Fibroblast of lung (primary cell): ENCODE results near the gene PRR19. TPM values are rescaled to one million over a fixed set of nuclear protein-coding genes. Genes with fewer than 3 reads are reported as not detected.
"Not testable (repeated sequence)": the region's sequence is repeated elsewhere in the genome, so short reads cannot be mapped to it uniquely, and the experiment has no call there.

ENCODE experiments used
- DNase-seq, 2 donors: peaks; one replicate each; pipeline versions ENCODE4 v3.0.0 to v3.0.0-alpha.2; 2010; ENCODE audit warnings: low read depth in 2 of 2
- H2AFZ ChIP-seq: 2 replicates; pipeline ENCODE4 v1.5.1; 2012; ENCODE audit warnings: low read length, control low read depth, inconsistent platforms
- H3K27ac ChIP-seq: 2 replicates; pipeline ENCODE4 v1.5.1; 2011; ENCODE audit warnings: low read length, control low read depth; ENCODE audit not compliant: insufficient read depth
- H3K27me3 ChIP-seq: 2 replicates; pipeline ENCODE4 v1.5.1; 2011; ENCODE audit warnings: mild to moderate bottlenecking, low read length; ENCODE audit not compliant: control insufficient read depth, insufficient read depth
- H3K36me3 ChIP-seq: 2 replicates; pipeline ENCODE4 v1.5.1; 2011; ENCODE audit warnings: low read length; ENCODE audit not compliant: control insufficient read depth, insufficient read depth
- H3K4me1 ChIP-seq: 2 replicates; pipeline ENCODE4 v1.5.1; 2011; ENCODE audit warnings: low read length; ENCODE audit not compliant: control insufficient read depth, insufficient read depth; ENCODE audit errors: extremely low read depth
- H3K4me2 ChIP-seq: 2 replicates; pipeline ENCODE4 v1.5.1; 2011; ENCODE audit warnings: low read length, control low read depth; ENCODE audit not compliant: insufficient read depth; ENCODE audit errors: extremely low read depth
- H3K4me3 ChIP-seq, 4 experiments: fragments of 200-600 bp in 1 of 4; sonication (generic) in 1 of 4; replicated peaks in 1 of 4; 2 replicates each; pipeline ENCODE4 v1.5.1; 2011 to 2016; ENCODE audit warnings: low read length in 4 of 4, low read depth in 3 of 4, mild to moderate bottlenecking in 3 of 4, control low read depth in 2 of 4, inconsistent platforms in 1 of 4, mixed read lengths in 1 of 4; ENCODE audit not compliant: insufficient read depth in 1 of 4; ENCODE audit errors: control extremely low read depth in 1 of 4
- H3K79me2 ChIP-seq: 2 replicates; pipeline ENCODE4 v1.5.1; 2012; ENCODE audit warnings: mild to moderate bottlenecking, low read length, inconsistent platforms; ENCODE audit not compliant: control insufficient read depth, insufficient read depth
- H3K9ac ChIP-seq: 2 replicates; pipeline ENCODE4 v1.5.1; 2011; ENCODE audit warnings: mild to moderate bottlenecking, low read length, control low read depth; ENCODE audit not compliant: insufficient read depth
- H3K9me3 ChIP-seq: 2 replicates; pipeline ENCODE4 v1.5.1; 2012; ENCODE audit warnings: low read depth, low read length; ENCODE audit not compliant: control insufficient read depth, insufficient read depth
- H4K20me1 ChIP-seq: 2 replicates; pipeline ENCODE4 v1.5.1; 2011; ENCODE audit warnings: low read length; ENCODE audit not compliant: control insufficient read depth, insufficient read depth; ENCODE audit errors: extremely low read depth
- CTCF ChIP-seq, 2 donors: IDR thresholded peaks in 1 of 2; conservative IDR thresholded peaks in 1 of 2; 1 replicate in 1 of 2; 2 replicates in 1 of 2; pipeline ENCODE4 v1.5.1; 2011 to 2012; ENCODE audit warnings: low read length in 2 of 2, control low read depth in 1 of 2, inconsistent platforms in 1 of 2, low read depth in 1 of 2, mild to moderate bottlenecking in 1 of 2
- EZH2 ChIP-seq: IDR thresholded peaks from 2 replicates; pipeline ENCODE4 v1.5.1; 2012; ENCODE audit warnings: low read length, control low read depth, mild to moderate bottlenecking; ENCODE audit errors: missing control alignments
- polyA plus RNA-seq, 2 donors: library from polyadenylated mRNA; depleted of rRNA in 1 of 2; stranded (reverse) in 1 of 2; unstranded in 1 of 2; fragments of >200 nt; gene quantifications; 2 replicates each; pipeline ENCODE4 v1.2.1, GENCODE V29; 2011 to 2012; ENCODE audit warnings: missing spikeins in 1 of 2
- total RNA-seq: library from RNA; depleted of rRNA; stranded (reverse); fragments of >200 nt; gene quantifications from 2 replicates; pipeline ENCODE4 v1.2.1, GENCODE V29; 2014

The PRR19 gene
- total and polyA plus RNA-seq, 2 donors (not counting 1 experiment from before 2014, with no cell fraction given), result 0.17 to 0.39 TPM

GRCh38 chr19:42335374-42335936 is 33.5 kb downstream of the PRR19 start:
- Histone ChIP-seq H3K4me2 (no peak overlapping the region), H3K4me1 (no peaks in the 10 kb centered on the region), H3K9me3 (no peaks in the 10 kb centered on the region), H3K79me2 (no peaks in the 10 kb centered on the region), H2AFZ (no peak overlapping the region), H4K20me1 (no peaks in the 10 kb centered on the region), H3K27me3 (no peaks in the 10 kb centered on the region), H3K9ac (no peak overlapping the region), H3K4me3 (no peak overlapping the region), H3K27ac (no peak overlapping the region), H3K36me3 (no peaks in the 10 kb centered on the region)
- TF ChIP-seq CTCF (conservative IDR thresholded peaks at IDR 0.05 in 1 of 2, IDR thresholded peaks at IDR 0.05 in 1 of 2; ENCODE audit: low read depth in 1 of 2, low read length in 2 of 2) (no peak), EZH2 (no peak)
- DNase-seq, result no peak

- Histone ChIP-seq H3K4me1 (no peaks in the 10 kb centered on the region), H3K9me3 (no peaks in the 10 kb centered on the region), H3K27me3 (no peaks in the 10 kb centered on the region), H3K9ac (no peak overlapping the region), H3K79me2 (no peaks in the 10 kb centered on the region), H3K4me3 (no peak overlapping the region), H2AFZ (no peak overlapping the region), H3K27ac (no peak overlapping the region), H3K4me2 (no peak overlapping the region), H3K36me3 (no peaks in the 10 kb centered on the region), H4K20me1 (no peaks in the 10 kb centered on the region)
- no peak for DNase-seq
- TF ChIP-seq EZH2 (no peak), CTCF (conservative IDR thresholded peaks at IDR 0.05 in 1 of 2, IDR thresholded peaks at IDR 0.05 in 1 of 2; ENCODE audit: low read depth in 1 of 2, low read length in 2 of 2) (no peak)
Observed at GRCh38 chr19:42335971-42336370, 34.0 kb downstream of the PRR19 start.

GRCh38 chr19:42339126-42339860 is 37.4 kb downstream of the PRR19 start:
- not testable (repeated sequence) for H4K20me1 ChIP-seq

DNA sequence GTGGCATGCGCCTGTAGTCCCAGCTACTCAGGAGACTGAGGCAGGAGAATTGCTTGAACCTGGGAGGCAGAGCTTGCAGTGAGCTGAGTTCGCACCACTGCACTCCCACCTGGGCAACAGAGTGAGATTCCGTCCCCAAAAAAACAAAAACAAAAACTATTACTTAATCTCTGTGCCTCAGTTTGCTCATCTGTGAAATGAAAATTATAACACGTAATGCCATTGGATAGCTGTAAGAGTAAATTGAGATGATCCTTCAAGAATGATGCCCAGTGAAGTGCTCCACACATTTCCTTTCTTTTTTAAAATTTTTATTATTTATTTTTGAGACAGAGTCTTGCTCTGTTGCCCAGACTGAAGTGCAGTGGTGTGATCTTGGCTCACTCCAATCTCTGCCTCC is 38.0 kb downstream of the PRR19 start:
- not testable (repeated sequence) for H3K4me3 ChIP-seq, H3K27ac ChIP-seq, H3K36me3 ChIP-seq, H3K9ac ChIP-seq, H3K4me1 ChIP-seq, H3K27me3 ChIP-seq, H2AFZ ChIP-seq, H3K4me2 ChIP-seq, DNase-seq, H3K9me3 ChIP-seq, H3K79me2 ChIP-seq, H4K20me1 ChIP-seq

More at GRCh38 chr19:42339126-42339860, 37.4 kb downstream of the PRR19 start:
- H3K9me3 ChIP-seq, H3K9ac ChIP-seq, H3K4me2 ChIP-seq, H3K27ac ChIP-seq, H3K79me2 ChIP-seq, DNase-seq, H2AFZ ChIP-seq, H3K4me3 ChIP-seq, H3K27me3 ChIP-seq, H3K36me3 ChIP-seq, H3K4me1 ChIP-seq: not testable (repeated sequence)
